K562 treated with DMSO at 1 percent for 48 hours (cell line): ENCODE measurements around the gene ZFR2. TPM values are rescaled to one million over a fixed set of nuclear protein-coding genes. Genes with fewer than 3 reads are reported as not detected.

Experiments used
- total RNA-seq: library from RNA; unstranded; fragments of 300-600 nt; gene quantifications from 2 replicates; pipeline ENCODE4 v1.2.3, GENCODE V29; 2022; ENCODE audit warnings: low replicate concordance; ENCODE audit errors: extremely low read depth

The ZFR2 gene
- not detected in 2 replicates for total RNA-seq

DNA sequence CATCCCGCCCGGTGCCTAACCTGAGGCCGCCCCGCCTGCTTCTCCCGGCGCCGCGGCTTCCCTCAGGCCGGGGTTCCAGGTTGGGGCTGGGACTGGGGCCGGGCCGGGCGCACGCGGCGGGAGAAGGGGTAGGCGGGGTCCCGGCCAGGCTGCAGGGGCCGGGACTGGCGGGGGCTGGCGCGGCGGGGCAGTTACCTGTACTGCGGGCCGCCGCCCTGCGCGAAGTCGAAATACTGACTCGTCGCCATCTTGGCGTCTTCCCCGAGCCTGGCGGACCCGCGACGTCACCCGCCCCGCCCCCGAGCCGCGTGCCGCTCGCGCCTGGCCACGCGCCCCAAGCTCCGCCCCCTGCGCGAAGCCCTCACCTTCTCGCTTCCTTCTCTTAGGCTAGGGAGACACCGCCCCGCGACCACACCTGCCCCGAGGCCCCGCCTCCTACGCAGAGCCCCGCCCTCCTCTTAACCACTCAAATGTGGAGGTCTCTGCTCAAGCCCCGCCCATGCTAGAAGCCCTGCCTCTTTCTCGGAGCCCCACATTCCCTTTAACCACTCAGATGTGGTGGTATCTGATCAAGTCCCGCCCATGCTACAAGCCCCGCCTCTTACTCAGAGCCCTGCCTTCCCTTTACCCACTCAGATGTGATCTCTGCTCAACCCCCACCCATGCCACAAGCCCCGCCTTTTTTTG is at the start of gene ZFR2:
Gene ZFR2 (minus strand): TSS at position 269 of the 687 bp plus-strand sequence. CDS start 21 bp downstream, at position 248.

DNA sequence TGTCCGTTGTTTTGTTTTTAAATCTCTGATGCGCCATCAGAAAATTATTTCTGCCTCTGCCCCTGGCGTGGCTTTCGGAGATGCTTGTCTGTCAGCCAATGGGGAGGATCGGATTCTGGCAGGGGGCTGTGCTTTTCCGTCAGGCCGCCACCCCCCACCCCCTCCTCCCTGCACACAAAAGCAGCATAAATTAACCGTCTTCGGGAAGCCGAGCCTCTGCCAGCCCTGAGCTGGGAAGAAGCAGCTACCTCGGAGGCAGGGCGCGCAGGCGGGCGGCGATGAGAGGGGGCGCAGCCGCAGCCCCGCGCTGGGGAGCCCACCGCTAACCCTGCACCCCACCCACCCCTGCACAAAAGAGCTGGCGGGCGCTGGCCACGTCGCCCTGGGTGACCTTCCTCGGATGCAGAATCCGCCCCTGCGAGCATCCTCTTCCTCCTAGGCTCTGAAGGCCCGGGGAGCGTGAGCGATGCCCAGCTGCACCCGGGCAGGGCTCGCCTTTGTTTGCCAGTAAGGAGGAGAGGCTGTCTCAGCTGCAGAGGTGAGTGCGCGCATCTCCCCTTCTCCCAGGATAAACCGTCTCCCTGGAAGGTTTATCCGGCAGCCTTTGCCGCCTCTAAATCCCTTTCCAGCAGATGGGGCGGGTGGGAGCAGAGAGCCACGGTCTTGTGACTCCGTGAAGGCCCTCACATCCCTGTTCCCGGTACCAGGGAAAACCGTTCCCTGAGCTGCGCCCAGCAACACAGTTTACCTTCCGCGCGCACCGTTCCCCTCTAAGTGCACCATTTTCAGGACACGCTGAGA is 11.8 kb upstream of the ZFR2 start, which contains the start of gene ATCAY:
Gene ATCAY (plus strand): TSS at position 215 of the 801 bp plus-strand sequence. CDS start 5,083 bp downstream, outside the sequence.

DNA sequence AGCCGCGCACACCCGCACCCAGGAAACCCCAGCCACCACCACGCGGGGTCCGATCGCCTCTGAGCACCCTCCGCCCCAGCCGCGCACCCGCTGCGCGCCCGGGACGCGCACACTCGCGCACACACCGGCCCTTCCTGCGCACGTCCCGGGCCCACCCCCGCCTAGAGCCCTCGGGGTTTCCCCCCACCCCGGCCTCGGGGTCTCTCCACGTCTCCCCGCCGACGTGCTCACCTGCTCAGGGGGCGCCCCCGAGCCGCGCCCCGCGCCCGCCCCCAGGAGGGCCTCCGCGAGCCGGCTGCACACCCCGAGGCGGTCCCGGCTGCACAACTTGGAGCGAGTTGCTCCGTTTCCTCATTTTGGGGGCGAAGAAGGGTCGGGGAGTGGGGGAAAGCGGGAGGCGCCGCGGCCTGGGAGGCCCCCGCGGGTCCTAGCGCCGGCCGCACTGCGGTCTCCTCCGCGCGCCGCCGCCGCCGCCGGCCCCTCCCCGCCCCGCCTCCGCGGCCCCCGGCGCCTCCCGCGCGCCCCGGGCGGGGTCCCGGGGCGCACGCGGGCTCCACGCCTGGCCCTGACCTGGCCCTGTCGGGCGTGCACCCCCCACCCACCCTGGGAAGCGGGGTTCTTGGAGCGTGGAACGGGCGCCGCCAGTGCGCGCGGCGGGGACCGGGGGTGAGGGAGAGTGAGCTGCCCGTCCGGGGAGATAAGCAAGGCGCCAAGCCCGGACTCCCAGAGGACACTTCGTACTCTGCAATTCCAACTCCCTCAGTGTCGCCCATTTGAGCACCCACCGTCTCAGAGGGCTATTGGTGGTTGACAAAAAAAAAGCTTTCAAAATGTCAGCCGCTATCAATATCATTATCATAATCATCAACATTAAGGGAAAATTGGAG is 82.7 kb downstream of the ZFR2 start, which contains the start of gene MATK:
Gene MATK (minus strand): TSS at position 444 of the 887 bp plus-strand sequence. CDS start 1,246 bp downstream, outside the sequence.

DNA sequence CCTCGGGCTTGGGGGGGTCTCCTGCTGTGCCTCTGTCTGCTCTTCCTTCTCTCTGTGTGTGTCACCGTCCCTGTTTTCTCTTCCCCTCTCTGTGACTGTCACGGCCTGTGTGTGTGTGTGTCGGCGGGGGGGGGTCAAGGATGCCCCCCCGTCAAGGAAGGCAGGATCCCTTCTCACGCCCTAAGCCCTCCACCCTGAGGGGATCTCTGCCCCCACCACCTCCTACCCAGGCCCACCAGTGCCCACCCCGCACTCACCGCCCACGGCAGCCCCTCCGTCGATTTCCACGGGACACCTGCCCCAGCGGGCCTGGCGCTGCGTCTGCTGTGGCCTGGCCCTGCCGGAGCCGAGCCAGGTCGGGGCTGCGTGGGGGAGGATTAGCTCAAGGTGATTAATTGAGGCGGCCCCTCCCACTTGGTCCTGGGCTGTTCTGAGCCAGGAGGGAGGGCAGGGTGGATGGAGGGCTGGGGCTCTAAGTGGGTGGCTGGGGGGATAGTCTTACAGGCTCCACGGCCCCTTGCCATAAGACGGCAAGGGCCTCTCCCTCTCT is 96.9 kb downstream of the ZFR2 start, which contains the start of gene RAX2:
Gene RAX2 (minus strand): TSS at position 323 of the 550 bp plus-strand sequence. CDS start 486 bp downstream, outside the sequence.

DNA sequence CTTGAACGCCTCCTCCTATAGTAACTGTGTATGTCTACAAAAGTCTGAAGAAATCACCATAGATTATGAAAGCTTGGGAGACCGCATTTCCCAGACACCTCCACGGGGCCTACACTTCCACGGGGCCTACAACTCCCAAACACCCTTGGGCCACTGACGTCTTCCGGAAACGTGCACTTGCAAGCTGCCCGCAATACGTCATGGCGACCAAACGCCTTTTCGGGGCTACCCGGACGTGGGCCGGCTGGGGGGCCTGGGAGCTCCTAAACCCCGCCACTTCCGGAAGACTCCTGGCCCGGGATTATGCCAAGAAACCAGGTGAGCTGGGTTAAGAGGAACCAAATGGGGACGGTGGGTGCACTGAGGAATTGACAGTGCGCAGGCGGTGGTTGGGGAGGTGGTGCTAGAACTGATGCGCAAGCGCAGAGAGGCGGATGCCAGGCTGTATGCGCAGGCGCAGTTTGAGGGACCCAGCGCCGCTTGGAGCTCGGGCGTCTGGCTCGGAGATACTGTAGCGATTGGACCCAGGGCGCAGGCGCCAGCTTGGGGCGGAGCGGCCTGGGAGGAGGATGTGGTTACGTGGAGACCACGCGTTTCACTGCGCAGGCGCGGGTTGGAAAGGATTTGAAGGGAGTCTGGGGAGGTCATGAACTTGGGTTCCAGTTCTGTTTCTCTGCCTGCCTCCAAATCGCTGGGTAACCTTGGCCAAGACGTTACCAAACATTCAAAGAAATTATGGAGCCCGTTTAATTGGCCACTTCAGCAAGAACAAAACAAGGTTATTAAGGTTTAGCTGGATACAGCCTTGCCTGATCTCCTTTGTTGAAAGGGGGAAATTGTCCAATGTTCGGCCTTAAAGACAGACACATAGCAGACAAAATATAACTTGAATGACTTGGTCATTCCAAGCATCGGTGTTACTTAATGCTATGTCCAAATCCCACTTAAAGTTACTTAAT is 106.1 kb downstream of the ZFR2 start, which contains the start of gene MRPL54:
Gene MRPL54 (plus strand): TSS at position 182 of the 959 bp plus-strand sequence. CDS start 19 bp downstream, at position 201.

DNA sequence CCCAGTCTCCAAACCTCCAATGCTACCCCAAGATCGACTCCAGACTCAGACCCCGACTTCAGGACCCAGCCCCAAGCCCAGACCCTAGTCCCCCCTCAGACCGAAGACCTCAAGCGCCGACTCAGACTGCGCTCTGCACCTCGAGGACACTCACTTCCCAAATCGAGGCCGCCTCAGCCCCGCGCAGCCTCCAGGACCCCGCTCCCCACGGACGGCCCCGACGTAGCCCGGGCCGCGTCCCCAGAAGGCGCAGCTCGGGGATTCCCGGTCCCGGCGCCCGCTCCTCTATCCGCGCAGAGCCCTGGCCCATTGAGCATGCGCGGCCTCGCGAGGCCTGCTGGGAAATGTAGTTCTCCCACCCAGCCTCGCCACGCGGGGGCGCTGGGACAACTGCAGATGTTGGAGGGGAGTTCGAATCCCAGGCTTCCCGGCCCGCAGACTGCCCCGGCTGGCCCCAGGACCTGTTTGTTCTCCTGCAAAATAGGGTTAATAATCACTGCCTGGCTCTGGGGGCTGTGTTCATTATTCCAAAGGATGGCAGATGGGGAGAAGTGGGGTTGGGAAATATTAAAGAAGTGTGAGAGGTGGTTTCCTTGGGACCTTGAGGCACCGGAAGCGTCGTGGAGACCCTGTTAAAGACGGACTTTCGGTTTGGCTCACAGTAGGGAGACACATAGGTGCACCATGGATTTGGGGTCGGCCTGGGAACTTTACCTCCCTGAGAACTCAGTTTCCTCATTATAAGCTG is 107.3 kb downstream of the ZFR2 start, which contains the start of gene APBA3:
Gene APBA3 (minus strand): TSS at position 311 of the 748 bp plus-strand sequence. CDS start 1,428 bp downstream, outside the sequence.

Other genes starting within 250 kb of the ZFR2 start
- gene CACTIN, start 242.2 kb downstream of the ZFR2 start, total RNA-seq: not detected in 2 replicates
- not detected in 2 replicates for gene PIP5K1C, start 168.6 kb downstream of the ZFR2 start, total RNA-seq
- not detected in 2 replicates for gene TJP3, start 160.7 kb downstream of the ZFR2 start, total RNA-seq
- not detected in 2 replicates for gene APBA3, start 107.3 kb downstream of the ZFR2 start, total RNA-seq
- gene MRPL54, start 106.4 kb downstream of the ZFR2 start, total RNA-seq: not detected in 2 replicates
- gene RAX2, start 96.8 kb downstream of the ZFR2 start, total RNA-seq: not detected in 2 replicates
- not detected in 2 replicates for gene MATK, start 82.7 kb downstream of the ZFR2 start, total RNA-seq
- gene ATCAY, start 11.6 kb upstream of the ZFR2 start, total RNA-seq: not detected in 2 replicates
- gene NMRK2, start 64.0 kb upstream of the ZFR2 start, total RNA-seq: not detected in 2 replicates
- gene DAPK3, start 102.1 kb upstream of the ZFR2 start, total RNA-seq: not detected in 2 replicates
- 2,701 and 3,320 TPM in 2 replicates for gene EEF2, start 116.4 kb upstream of the ZFR2 start, total RNA-seq
- not detected in 2 replicates for gene PIAS4, start 138.7 kb upstream of the ZFR2 start, total RNA-seq
- gene ZBTB7A, start 197.9 kb upstream of the ZFR2 start, total RNA-seq: not detected in 2 replicates